HG02885 (cell line): ENCODE data around the gene LDLRAD3.

Experiments used
- ATAC-seq: cut with Tn5 transposase; IDR thresholded peaks from one replicate; pipeline ENCODE4 v1.9.1; 2021; ENCODE audit warnings: mild to moderate bottlenecking; ENCODE audit not compliant: unreplicated experiment, poor library complexity

LDLRAD3 gene

GRCh38 chr11:36066891-36067290, 123.0 kb downstream of the LDLRAD3 start:
- ATAC-seq: no peak

- no peak for ATAC-seq
Measured at GRCh38 chr11:36069576-36070212, 125.8 kb downstream of the LDLRAD3 start.

DNA sequence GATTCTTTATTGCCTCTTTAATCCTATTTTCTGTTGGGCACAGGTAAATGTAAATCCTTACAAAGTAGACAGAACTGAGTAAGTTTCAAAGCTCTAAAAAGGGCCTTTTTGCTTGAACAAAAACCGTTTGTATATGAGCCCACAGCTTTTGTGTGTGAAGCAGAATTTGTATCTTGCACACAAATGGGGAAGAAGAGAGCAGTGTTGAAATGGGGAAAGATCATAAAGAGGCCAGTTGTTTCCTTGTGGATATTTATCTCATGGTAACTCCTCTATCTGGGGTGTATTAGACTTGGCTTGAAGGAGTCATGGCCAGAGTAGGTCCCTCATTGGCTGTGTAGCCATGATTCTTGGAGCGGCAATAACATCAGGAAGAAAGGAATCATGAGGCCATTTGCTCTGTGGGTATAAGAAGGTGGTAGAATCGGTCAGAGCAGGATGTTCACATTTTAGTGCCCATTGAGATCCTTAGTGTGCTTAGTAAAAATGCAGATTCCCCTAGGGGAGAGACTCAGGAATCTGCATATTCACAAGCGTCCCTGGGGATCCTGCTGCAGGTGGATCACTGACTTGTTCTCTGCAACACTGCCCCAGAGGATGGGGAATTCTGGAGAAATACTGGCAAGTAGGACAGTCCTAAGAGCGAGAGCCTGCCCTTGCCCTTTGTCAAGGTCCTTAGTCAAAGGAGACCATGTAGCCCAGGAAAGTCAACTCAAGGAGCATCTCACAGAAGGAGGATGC, 126.5 kb downstream of the LDLRAD3 start:
- no peak for ATAC-seq

GRCh38 chr11:36070954-36071330, 127.1 kb downstream of the LDLRAD3 start:
- no peak for ATAC-seq

DNA sequence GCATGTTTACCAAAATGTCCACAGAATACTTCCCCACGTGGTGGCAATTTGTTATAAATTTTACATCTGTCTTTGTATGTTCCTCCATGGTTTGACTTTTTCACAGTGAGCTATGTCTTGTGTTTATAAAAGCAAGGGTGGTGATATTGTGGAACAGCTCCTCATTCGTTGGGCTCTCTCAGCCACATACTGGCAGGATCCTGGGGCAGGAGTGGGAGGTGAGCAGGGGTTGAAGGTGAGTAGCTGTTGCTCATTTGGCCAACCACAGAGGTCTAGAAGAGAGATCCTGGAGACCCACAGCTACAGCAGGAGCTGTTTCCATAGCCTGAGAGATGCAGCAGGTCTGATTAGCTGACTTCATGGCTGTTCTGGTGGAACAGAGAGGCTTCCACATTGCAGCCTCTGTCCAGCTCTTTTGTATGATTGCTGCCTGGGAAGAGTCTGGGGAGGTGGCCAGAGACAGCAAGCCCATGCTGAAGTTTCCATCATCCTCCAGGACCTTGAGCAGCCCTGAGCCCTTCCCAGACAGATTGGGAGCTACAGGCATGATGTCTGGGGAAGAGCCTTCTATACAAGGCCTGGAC, 128.1 kb downstream of the LDLRAD3 start:
- ATAC-seq: no peak

DNA sequence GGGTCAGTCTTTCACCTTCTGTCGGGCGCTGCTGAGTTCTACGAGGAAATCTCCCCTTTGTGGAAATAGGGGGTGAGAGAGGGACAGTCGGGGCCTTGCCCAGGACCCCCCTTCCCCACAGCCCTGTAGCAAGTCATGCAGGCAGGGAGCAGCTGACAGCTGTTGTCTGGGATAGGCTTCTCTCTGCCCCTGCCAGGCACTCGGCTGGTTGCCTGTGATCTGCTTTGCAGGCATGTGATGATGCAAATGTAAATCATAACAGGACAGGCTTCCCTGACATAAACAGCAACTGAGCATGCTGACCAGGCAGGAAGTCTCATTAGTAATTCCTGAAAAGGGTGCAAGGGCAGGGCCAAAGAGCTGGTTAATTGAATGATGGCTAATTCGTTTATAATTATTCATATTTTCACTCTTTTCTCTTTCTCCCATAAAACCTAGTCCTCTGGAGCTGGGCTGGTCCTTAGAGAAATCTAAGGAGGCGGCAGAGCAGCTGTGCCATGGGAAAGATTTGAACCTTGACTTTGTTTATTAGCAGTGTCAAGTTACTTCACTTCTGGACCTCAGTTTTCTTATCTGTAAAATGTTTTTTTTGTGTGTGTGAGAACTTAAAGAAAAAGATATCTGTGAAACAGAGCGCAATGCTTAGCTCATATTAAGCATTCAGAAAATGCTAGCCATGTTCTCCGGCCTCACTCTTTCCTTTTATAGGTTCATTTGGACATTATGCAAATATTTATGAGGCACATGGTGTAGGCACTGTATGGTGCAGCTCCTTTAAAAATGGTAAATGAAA, 129.7 kb downstream of the LDLRAD3 start:
- ATAC-seq: no peak

GRCh38 chr11:36074941-36075431, 131.1 kb downstream of the LDLRAD3 start:
- ATAC-seq: no peak

- no peak for ATAC-seq
Measured at GRCh38 chr11:36077368-36077767, 133.5 kb downstream of the LDLRAD3 start.

DNA sequence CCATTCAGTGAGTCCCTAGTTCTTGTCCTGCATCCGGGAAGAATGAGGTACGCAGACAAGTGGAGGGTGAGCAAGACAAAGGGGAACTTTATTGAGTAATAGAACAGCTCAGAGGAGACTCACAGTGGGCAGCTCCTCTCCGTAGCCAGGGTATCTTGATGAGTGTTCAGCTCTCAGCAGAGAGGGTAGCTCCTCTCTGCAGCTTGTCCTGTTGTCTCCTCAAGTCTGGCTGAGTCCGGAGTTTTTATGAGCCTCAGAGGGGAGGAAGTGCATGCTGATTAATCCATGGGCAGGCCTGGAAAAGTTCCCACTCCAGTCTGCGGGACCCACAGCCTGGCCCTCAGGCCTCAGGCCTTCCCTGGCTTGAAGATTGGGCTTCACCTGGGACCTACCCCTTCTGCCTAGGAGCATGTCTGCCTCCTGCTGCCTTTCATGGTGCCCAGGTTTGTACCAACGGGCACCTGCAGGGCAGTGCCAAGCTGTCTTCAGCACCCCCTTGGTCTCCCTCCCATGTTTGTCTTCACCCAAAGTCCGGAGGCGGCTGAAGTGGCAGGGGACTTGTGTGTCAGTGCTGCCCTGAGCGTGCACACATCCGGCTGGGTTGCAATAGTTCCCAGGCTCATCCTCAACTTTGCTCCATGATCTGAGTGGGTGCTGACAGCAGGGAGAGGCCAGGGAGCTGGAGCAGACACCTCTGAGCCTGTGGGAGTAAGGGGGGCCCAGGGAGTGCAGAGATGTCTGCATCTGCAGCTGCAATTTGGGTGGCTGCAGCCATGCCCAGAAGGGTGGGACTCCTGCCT, 134.2 kb downstream of the LDLRAD3 start:
- no peak for ATAC-seq

GRCh38 chr11:36078686-36079055, 134.8 kb downstream of the LDLRAD3 start:
- no peak for ATAC-seq

DNA sequence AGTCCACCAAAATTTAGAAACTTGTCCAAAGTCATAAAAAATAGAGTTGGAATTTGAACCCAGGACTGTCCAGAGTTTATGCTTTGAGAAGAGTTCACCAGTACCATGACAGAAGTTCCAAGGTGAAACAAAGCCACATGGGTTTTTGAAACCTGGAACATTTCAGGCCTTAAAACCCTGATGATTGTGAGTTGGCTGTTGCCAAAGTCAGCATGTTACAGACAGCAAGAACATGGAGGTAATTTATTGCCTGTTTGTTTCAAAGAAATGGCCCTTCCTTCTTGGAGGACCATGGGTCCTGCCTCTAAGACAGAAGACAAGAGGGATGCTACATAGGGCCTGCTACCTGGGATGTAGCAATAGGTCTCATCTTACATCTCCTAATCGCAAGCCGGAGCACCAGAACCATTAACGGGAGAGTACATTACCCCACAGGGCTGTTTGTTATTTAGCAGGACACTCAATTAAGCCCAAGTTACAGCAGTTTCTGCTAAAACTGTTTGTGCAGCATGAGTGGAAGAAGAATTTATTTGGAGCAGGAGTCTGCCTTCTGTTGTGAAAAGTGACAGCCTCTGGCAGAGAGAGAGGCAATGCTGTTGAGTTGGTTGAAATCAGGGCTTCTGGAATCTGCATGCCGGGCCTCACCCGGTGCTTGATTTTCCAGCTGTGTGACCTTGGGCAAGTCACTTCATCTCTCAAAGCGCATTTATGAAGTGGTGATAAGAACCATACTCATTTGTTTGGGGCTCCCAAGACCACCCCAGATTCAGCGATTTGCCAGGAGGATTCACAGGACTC, 136.2 kb downstream of the LDLRAD3 start:
- no peak for ATAC-seq

DNA sequence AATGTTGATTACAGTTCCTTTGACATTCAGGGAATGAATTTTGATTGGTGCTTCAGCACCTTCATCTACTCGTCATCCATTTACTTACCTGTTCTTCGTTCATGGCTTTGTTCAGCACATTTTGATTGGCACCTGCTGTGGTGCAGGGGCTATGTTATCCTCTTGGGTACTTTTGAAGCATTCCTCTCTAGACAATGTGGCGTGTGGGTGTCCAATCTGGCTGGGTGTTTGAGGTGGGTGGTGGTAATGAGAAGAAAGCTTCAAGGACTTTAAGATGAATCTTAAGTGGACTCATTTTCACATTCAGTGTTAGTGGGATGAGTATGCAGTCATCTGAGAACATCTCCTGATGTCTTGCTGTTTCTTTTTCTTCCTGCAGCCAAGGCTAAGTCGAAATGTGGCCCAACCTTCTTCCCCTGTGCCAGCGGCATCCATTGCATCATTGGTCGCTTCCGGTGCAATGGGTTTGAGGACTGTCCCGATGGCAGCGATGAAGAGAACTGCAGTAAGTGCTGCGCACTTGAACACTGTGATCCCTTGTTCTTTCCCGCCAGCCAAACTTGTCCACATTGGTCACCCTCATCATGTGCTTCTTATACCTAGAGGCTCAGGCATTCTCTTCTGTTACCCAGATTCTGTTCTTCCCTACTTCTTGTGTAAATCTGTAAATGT, 137.5 kb downstream of the LDLRAD3 start:
- ATAC-seq: no peak

DNA sequence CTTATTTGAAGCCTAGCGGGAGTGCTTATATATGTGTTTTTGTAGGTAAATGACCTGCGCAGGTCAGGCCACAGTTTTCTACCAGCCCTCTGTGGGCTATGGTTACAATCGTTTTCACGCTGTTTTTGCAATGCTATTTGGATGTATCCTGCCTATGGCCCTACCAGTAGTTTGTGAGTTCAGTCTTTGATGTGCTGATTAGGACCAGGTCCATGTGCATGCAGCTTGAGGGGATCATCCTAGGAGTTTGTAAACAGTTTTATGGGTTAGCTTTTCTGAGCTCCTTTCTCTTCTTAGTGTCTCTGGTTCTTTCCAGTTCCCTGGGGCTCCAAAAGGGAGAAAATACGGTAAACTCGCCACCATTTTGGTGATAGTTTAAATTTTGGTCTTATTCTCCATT, 142.5 kb downstream of the LDLRAD3 start:
- ATAC-seq: no peak

DNA sequence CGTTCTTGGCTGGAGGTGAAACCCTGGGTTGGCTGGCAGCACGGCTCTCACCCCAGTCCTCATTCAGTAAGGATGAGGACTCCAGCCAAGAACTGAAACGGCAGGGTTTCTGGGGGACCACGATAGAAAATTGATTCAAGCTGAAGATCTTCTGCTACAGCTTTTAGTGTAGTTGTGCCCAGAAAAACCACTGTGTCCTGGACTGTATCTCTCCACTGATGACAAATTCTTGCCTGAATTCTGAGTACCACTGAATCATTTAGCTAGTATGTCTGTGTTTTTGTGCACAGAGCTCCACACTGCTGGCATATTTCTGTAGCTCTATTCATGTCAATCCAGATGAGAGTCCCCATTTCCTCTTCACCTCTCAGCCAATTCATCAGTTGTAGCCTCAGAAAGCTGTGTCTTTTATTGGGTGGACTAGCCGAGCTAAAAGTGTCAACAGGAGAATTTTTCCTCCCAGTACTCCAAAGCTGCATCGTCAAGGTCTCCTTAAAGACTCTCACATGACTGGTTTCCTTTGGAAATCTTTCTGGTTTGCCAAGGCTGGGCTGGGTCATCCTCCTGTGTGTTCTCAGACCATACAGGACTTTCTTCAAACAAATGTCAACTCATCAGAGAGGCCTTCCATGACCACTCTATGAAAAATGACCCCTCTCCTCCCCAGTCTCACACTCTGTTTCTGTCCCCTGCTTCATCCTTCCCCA, 144.6 kb downstream of the LDLRAD3 start:
- ATAC-seq: no peak

- ATAC-seq: no peak
Measured at GRCh38 chr11:36089920-36090319, 146.1 kb downstream of the LDLRAD3 start.

- ATAC-seq: no peak
Measured at GRCh38 chr11:36090356-36091109, 146.7 kb downstream of the LDLRAD3 start.

GRCh38 chr11:36091256-36091811, 147.5 kb downstream of the LDLRAD3 start:
- no peak for ATAC-seq
